ENCODE results near the gene SARDH. TPM values are rescaled to one million over a fixed set of nuclear protein-coding genes. Genes with fewer than 3 reads are reported as not detected.
"Not testable (repeated sequence)": the region's sequence is repeated elsewhere in the genome, so short reads cannot be mapped to it uniquely, and the experiment has no call there.

Gene SARDH
- total RNA-seq, 1 experiment from 2014 or later = 31.0 TPM

DNA sequence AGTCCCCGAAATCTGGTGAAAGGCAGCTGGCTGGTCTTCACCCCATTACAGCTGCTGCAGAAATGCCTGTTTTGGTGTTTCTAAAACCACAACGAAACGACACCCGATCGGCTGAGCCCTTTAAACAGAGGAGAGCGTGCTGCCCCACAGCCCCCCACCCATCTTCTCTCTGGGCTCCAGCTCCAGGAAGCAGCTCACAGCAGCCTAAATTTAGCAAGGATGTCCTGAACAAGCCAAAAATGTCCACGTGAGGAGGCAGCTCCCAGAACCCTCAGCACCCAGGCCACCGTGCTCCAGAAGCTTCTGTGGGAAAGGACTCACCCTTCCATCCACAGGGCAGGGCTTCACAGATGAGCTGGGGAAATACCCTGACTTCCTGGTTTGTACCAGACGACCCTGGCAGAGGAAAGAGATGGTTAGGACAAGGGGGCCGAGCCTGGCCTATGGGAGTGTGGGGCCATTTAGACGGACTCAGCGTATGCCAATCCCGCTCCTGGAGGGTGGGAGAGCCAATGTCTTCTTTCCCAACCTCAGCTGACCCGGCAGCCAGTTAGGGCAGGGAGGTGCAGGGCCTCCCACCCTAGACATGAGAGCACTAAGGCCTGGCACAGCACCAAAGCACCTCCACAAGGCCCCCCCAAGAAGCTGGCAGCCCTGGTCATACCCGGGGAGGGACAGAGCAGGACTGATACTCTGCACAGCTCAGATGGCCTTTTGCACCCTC, 39.1 kb upstream of the SARDH start:
- DNase-seq (ENCODE audit: low spot score) = no peak

GRCh38 chr9:133775951-133776905, 38.1 kb upstream of the SARDH start:
- DNase-seq (ENCODE audit: low spot score) = no peak

- no peak for DNase-seq (ENCODE audit: low spot score)
Observed at GRCh38 chr9:133775291-133775690, 37.1 kb upstream of the SARDH start.

- DNase-seq (ENCODE audit: low spot score) = no peak
Observed at GRCh38 chr9:133774799-133775198, 36.6 kb upstream of the SARDH start.

- no peak for DNase-seq (ENCODE audit: low spot score)
Observed at GRCh38 chr9:133773889-133774655, 35.9 kb upstream of the SARDH start.

DNA sequence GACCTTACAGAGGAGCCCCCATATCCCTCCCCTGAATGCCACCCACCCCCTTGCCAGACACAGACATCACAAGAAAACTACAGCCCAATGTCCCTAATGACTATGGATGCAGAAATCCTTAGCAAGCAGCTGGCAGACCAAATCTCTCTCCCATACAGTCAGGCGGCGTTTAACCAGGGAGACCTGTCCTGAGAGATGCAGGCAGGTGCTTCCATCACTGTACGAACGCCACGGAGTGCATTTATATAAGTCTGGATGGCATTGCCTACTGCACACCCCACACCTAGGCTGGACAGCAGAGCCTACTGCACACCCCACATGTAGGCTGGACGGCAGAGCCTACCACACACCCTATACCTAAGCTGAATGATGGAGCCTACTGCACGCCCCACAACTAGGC, 34.4 kb upstream of the SARDH start:
- DNase-seq (ENCODE audit: low spot score) = no peak

- DNase-seq (ENCODE audit: low spot score) = no peak
Observed at GRCh38 chr9:133771486-133772482, 33.6 kb upstream of the SARDH start.

DNA sequence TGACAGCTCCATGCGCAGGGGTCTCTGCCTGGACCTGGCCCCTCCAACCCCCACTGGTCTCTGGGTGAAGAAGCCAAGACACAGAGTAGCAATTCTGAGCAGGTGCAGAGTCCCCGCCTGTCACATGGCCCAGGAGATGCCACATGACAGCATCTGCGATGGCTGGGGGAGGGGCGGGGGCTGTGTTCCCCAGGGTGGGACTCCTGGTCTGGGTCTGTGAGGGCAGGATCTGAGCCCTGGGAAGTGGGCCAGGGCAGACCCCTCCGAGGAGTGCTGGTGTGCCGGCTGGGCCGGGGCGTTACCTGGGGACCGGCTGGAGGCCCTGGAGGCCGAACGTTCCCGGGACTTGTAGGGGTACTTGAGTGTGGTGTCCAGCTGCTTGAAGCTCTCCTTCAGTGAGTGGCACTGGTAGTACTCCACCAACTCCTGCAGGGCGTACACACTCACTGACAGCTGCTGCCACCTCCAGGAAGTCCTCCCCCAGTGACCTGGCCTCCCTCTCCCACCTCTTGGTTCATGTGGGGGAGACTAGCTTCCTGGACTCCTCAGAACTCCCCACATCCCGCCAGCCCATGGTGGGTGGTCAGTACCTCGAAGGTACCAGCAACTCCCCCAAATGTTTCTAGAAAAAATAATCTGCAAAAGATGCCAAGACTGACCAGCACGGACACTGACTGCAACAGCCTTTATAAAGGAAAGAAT, 32.1 kb upstream of the SARDH start:
- no peak for DNase-seq (ENCODE audit: low spot score)

- DNase-seq (ENCODE audit: low spot score) = no peak
Observed at GRCh38 chr9:133769511-133770075, 31.4 kb upstream of the SARDH start.

- DNase-seq (ENCODE audit: low spot score) = no peak
Observed at GRCh38 chr9:133768859-133769510, 30.8 kb upstream of the SARDH start.

GRCh38 chr9:133768371-133768858, 30.3 kb upstream of the SARDH start:
- no peak for DNase-seq (ENCODE audit: low spot score)

- DNase-seq (ENCODE audit: low spot score) = no peak
Observed at GRCh38 chr9:133767625-133768024, 29.5 kb upstream of the SARDH start.

- DNase-seq (ENCODE audit: low spot score) = no peak
Observed at GRCh38 chr9:133767008-133767407, 28.9 kb upstream of the SARDH start.

DNA sequence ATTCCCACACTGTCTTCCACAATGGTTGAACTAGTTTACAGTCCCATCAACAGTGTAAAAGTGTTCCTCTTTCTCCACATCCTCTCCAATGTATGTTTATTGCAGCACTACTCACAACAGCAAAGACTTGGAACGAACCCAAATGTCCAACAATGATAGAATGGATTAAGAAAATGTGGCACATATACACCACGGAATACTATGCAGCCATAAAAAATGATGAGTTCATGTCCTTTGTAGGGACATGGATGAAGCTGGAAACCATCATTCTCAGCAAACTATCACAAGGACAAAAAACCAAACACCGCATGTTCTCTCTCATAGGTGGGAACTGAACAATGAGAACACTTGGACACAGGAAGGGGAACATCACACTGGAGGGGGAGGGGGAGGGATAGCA, 28.1 kb upstream of the SARDH start:
- not testable (repeated sequence) for DNase-seq (ENCODE audit: low spot score)

- DNase-seq (ENCODE audit: low spot score) = peak; percentile 17
Observed at GRCh38 chr9:133763272-133764183, 25.4 kb upstream of the SARDH start.

DNA sequence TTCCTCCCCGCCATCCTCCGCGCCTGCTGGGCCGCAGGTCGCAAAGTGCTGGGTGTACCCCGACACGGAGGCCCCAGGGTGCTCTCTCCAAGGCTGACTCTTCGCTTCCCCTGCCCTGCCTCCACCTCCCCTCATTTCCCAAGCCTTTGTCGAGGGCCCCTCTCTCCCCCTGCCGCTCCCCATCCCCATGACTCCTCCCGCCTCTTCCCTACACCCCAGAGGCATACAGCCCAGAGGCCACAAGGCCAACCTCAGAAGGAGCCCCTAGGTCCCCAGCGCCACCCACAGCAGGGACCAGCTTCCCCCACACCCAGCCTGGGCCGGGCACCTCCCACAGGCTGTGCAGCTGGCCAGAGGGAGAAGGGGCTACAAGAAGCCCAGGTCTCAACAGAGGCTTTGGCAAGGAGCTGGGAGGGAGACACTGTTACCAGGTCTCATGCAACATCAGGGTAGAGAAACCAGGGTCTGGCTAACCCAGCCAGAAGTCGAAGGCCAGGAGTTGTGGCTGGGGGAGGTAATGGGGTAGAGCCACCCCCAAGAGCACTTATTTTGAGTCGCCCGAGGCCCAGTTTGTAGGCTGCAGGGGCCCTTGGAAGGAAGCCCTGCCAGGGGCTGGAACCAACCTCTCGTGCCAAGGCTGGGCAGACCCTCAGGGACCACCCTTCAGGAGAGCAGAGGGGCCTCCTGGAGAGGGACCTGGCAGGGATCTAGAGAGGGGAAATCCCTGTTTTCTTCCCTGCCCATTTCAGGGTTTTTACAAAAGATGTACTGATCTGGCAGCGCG, 24.5 kb upstream of the SARDH start:
- DNase-seq (ENCODE audit: low spot score) = no peak

DNA sequence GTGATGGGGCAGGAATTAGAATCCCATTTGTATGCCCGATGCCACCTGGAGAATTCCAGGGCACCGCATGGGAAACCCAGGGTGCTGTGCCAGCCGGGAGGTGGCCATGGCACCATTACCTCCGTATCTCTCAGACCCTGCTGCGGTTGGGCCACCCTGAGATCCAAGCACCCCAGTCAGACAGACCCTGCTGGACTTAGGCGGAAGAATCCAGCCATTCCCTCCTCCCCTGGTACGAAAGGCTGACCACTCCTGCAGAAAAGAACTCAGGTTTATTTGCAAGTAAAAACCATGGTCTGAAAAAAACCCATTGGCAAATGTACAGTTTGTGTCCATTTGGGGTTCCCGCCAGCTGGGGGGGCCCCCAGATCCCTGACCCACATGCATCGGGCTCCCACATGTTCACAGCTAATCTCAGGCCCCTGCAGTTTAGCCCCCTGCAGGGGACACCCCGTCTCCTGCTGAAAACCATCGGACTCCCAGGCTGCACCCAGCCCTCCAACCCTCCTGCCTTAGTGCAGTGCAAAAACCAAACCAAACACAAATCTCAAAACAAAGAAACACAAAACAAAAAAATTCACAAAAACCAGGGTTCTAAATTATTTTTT, 23.6 kb upstream of the SARDH start:
- DNase-seq (ENCODE audit: low spot score) = no peak

Measured in A172 (cell line).